ENCODE measurements around the gene SLC35G2.
A peak's percentile ranks its signal among the peaks of the same experiment; 100 is the strongest.

SLC35G2 gene

DNA sequence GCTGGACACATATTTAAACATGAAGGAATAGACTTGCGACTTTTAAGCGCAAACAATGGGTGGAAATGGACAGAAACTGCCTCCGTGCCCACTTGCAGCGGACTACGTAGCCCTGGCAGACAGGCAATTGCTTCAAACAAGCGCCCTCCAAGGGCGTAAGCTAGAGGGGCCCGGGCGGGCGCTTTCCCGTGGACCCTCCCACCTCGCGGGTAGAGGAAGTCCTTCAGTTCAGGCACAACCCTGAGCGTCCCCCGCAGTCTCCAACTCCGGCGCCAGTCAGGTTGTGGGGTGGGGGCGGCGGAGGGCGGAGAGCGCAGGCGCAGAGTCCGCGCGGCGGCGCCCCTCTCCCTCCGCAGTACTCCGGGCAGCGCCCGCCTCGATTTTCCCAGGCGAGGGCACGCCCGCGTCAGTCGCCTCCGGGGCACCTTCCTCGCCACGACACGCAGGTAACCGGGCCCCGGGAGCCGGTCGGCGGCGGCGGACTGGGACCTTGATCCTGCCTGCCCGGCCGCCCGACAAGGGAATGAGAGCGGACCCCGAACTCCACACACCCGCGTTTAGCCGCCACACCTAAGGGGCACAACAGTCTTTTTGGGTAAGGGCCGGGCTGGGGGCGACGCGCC is at the start of gene SLC35G2:
SLC35G2 (plus strand) TSS at position 358 of the 623 bp plus-strand sequence. CDS start 35,335 bp downstream, outside the sequence.
- H3K4me3 ChIP-seq (replicated peaks; ENCODE audit: low read depth, low read length), result peak within 1 kb of the TSS; percentile 79
- no peak for DNase-seq (ENCODE audit: extremely low read depth, low read depth)
- TF ChIP-seq, protein P1, sequence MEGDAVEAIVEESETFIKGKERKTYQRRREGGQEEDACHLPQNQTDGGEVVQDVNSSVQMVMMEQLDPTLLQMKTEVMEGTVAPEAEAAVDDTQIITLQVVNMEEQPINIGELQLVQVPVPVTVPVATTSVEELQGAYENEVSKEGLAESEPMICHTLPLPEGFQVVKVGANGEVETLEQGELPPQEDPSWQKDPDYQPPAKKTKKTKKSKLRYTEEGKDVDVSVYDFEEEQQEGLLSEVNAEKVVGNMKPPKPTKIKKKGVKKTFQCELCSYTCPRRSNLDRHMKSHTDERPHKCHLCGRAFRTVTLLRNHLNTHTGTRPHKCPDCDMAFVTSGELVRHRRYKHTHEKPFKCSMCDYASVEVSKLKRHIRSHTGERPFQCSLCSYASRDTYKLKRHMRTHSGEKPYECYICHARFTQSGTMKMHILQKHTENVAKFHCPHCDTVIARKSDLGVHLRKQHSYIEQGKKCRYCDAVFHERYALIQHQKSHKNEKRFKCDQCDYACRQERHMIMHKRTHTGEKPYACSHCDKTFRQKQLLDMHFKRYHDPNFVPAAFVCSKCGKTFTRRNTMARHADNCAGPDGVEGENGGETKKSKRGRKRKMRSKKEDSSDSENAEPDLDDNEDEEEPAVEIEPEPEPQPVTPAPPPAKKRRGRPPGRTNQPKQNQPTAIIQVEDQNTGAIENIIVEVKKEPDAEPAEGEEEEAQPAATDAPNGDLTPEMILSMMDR (IDR thresholded peaks at IDR 0.05; ENCODE audit: low read depth, low read length, missing control alignments), result no peak

DNA sequence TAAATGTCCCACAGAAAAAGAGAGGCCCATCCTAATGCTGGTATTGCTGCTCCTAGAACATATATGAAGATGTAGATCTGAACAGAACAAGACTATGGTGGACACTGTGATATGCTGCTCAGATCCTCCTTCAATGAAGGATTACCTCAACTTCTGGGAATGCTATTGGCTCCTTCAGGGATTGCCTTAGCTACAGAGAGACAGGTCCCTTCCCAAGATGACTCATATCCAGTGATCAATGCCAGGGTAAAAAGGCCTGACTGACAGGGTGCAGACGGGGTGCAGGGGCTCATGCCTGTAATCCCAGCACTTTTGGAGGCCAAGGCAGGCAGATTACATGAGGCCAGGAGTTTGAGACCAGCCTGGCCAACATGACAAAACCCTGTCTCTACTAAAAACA is 46.2 kb upstream of the SLC35G2 start:
- H3K4me3 ChIP-seq (replicated peaks; ENCODE audit: low read depth, low read length), result no peak overlapping the region
- DNase-seq (ENCODE audit: extremely low read depth, low read depth), result no peak
- TF ChIP-seq, protein P1 (IDR thresholded peaks at IDR 0.05; ENCODE audit: low read depth, low read length, missing control alignments), result no peak

DNA sequence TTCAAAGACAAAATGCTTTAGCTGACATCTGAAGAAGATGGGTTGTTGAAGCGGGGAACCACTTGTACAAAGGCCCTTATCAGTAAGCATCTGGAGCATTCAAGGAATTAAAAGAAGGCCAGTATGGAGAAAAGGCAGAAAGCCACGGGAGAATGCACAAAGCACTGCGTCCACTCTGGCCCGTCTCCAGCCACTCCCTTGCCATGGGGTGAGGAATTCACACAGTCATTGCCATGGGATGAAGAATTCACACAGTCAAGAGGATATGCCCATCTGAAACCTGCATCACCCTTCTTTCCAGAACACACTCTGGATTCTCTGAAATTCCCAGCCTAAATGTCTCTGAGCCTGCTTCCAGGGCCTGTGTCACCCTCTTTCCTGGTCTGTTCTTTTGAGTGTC is 40.1 kb upstream of the SLC35G2 start:
- TF ChIP-seq, protein P1 (IDR thresholded peaks at IDR 0.05; ENCODE audit: low read depth, low read length, missing control alignments), result no peak
- no peak for DNase-seq (ENCODE audit: extremely low read depth, low read depth)

DNA sequence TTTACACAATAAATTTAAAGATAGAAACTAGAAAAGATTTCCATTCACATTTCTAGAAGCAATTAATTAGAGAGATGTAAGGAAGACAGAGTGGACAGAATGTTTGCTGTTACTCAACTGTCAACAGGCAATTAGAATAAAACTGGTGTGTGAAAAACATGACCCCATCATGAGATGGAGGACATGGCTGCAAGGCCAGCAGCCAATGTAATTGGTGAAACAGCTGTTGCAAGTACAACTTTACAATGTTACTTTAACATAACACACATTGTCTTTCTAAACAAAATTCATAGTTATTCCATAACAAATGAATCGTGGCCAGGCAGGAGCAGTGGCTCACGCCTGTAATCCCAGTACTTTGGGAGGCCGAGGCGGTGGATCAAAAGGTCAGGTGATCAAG is 38.2 kb upstream of the SLC35G2 start:
- no peak overlapping the region for H3K4me3 ChIP-seq (replicated peaks; ENCODE audit: low read depth, low read length)
- TF ChIP-seq, protein P1 (IDR thresholded peaks at IDR 0.05; ENCODE audit: low read depth, low read length, missing control alignments), result no peak
- no peak for DNase-seq (ENCODE audit: extremely low read depth, low read depth)

More for the DNA sequence above, 40.1 kb upstream of the SLC35G2 start:
- no peak overlapping the region for H3K4me3 ChIP-seq (replicated peaks; ENCODE audit: low read depth, low read length)

DNA sequence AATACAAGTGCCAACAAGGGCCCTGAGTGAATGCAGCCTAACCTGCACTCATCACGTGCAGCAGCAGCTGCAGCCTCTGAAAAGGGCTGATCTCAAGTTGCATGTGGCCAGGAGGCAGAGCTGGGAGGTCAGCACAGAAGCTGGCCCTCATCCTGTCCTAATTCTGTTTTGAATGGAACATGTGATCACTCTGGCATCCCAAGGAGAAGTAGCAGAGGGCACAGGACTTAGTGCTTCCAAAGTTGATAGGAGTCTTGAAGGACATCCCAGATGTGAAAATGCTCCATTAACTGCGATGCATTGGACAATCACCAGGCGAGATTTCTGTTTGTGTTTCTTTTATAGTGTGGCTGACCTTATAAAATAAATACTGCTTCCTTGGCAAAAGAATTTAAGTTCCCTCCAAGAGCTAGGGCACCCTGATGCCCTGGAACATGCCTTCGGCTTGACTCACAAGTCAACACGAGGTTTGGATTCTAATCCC is 35.2 kb upstream of the SLC35G2 start:
- no peak overlapping the region for H3K4me3 ChIP-seq (replicated peaks; ENCODE audit: low read depth, low read length)
- TF ChIP-seq, protein P1 (IDR thresholded peaks at IDR 0.05; ENCODE audit: low read depth, low read length, missing control alignments), result no peak
- no peak for DNase-seq (ENCODE audit: extremely low read depth, low read depth)

DNA sequence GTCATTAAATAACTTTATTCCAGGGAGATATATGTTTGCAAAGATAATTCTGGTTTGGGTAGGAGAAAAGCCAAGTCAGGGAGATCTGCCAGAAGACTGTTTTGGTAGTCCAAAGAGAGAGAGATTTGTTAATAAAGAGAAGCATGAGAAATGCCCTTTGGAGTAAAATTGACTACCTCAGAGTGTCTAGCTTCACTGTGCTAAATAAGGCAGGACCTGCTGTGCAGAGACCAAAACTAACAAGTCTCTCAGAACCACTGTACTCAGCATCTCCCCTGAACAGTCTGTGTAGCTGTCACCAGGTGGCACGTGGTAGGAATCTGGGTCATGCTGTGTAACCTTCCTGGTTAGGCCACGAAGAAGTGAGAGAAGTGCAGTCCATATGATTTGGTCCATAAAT is 31.6 kb upstream of the SLC35G2 start:
- H3K4me3 ChIP-seq (replicated peaks; ENCODE audit: low read depth, low read length), result no peak overlapping the region
- no peak for DNase-seq (ENCODE audit: extremely low read depth, low read depth)

More for the DNA sequence above, 31.6 kb upstream of the SLC35G2 start:
- TF ChIP-seq, protein P1 (IDR thresholded peaks at IDR 0.05; ENCODE audit: low read depth, low read length, missing control alignments), result no peak
